Mesenchymal stem cell (in vitro differentiated cells and primary cell): ENCODE measurements around the gene BAHCC1.

Experiments
- DNase-seq: peaks from one replicate; pipeline ENCODE4 v3.0.0-alpha.2; 2013
- H2AFZ ChIP-seq: one replicate; pipeline ENCODE4 v1.6.1; 2013; ENCODE audit warnings: low read depth, mild to moderate bottlenecking, control low read depth, inconsistent platforms, low read length, moderate library complexity
- H2AK5ac ChIP-seq: 2 replicates; pipeline ENCODE4 v1.6.1; 2013; ENCODE audit warnings: low read length, moderate library complexity, mild to moderate bottlenecking, inconsistent platforms; ENCODE audit not compliant: severe bottlenecking
- H2BK120ac ChIP-seq: one replicate; pipeline ENCODE4 v1.6.1; 2013; ENCODE audit warnings: low read depth, mild to moderate bottlenecking, inconsistent platforms, low read length, moderate library complexity
- H2BK12ac ChIP-seq, 2 experiments: one replicate each; pipeline ENCODE4 v1.6.1; 2013; ENCODE audit warnings: inconsistent platforms in 2 of 2, low read length in 2 of 2, mild to moderate bottlenecking in 2 of 2, moderate library complexity in 2 of 2, control low read depth in 1 of 2
- H2BK15ac ChIP-seq: one replicate; pipeline ENCODE4 v1.6.1; 2013; ENCODE audit warnings: mild to moderate bottlenecking, low read depth, inconsistent platforms; ENCODE audit not compliant: poor library complexity, severe bottlenecking
- H2BK5ac ChIP-seq: 2 replicates; pipeline ENCODE4 v1.6.1; 2013; ENCODE audit warnings: low read depth, mild to moderate bottlenecking, low read length, control low read depth, inconsistent platforms; ENCODE audit not compliant: poor library complexity, severe bottlenecking
- H3K14ac ChIP-seq, 2 experiments: one replicate each; pipeline ENCODE4 v1.6.1; 2013; ENCODE audit warnings: inconsistent platforms in 2 of 2, low read length in 2 of 2, control low read depth in 1 of 2, mild to moderate bottlenecking in 1 of 2, moderate library complexity in 1 of 2
- H3K18ac ChIP-seq, 2 experiments: one replicate each; pipeline ENCODE4 v1.6.1; 2013; ENCODE audit warnings: inconsistent platforms in 2 of 2, low read length in 2 of 2, control low read depth in 1 of 2, low read depth in 1 of 2, mild to moderate bottlenecking in 1 of 2
- H3K23ac ChIP-seq, 2 experiments: one replicate each; pipeline ENCODE4 v1.6.1; 2013; ENCODE audit warnings: inconsistent platforms in 2 of 2, low read length in 2 of 2, mild to moderate bottlenecking in 2 of 2, moderate library complexity in 2 of 2, control low read depth in 1 of 2
- H3K27ac ChIP-seq: 2 replicates; pipeline ENCODE4 v1.5.1; 2013; ENCODE audit warnings: mild to moderate bottlenecking, moderate library complexity, low read length, control low read depth, inconsistent platforms; ENCODE audit not compliant: poor library complexity, severe bottlenecking
- H3K27me3 ChIP-seq, 2 experiments: 2 replicates each; pipeline versions ENCODE4 v1.6.1 to v1.7.0; 2013; ENCODE audit warnings: low read length in 2 of 2, mild to moderate bottlenecking in 2 of 2, moderate library complexity in 2 of 2, control low read depth in 1 of 2, inconsistent platforms in 1 of 2; ENCODE audit not compliant: control insufficient read depth in 1 of 2, insufficient read depth in 1 of 2
- H3K36me3 ChIP-seq, 2 experiments: 2 replicates each; pipeline versions ENCODE4 v1.6.1 to v1.7.0; 2013; ENCODE audit warnings: low read length in 2 of 2, control low read depth in 1 of 2, inconsistent platforms in 1 of 2, low read depth in 1 of 2, mild to moderate bottlenecking in 1 of 2; ENCODE audit not compliant: insufficient read depth in 2 of 2, control insufficient read depth in 1 of 2
- H3K4ac ChIP-seq, 2 experiments: one replicate each; pipeline ENCODE4 v1.6.1; 2013; ENCODE audit warnings: inconsistent platforms in 2 of 2, low read length in 2 of 2, mild to moderate bottlenecking in 2 of 2, moderate library complexity in 2 of 2, control low read depth in 1 of 2, low read depth in 1 of 2
- H3K4me1 ChIP-seq: 2 replicates; pipeline ENCODE4 v1.6.1; 2013; ENCODE audit warnings: low read depth, low read length, control low read depth; ENCODE audit not compliant: control insufficient read depth, insufficient read depth
- H3K4me2 ChIP-seq: 2 replicates; pipeline ENCODE4 v1.6.1; 2013; ENCODE audit warnings: low read length, mild to moderate bottlenecking, inconsistent platforms; ENCODE audit not compliant: poor library complexity, severe bottlenecking
- H3K4me3 ChIP-seq, 2 experiments: 2 replicates each; pipeline versions ENCODE4 v1.5.1 to v1.7.0; 2013; ENCODE audit warnings: low read length in 2 of 2, mild to moderate bottlenecking in 2 of 2, control low read depth in 1 of 2, low read depth in 1 of 2; ENCODE audit not compliant: insufficient read depth in 1 of 2
- H3K79me1 ChIP-seq: replicated peaks from 2 replicates; pipeline ENCODE4 v1.6.1; 2013; ENCODE audit warnings: mild to moderate bottlenecking, control low read depth, low read length, inconsistent platforms; ENCODE audit not compliant: poor library complexity, severe bottlenecking
- H3K9ac ChIP-seq: 2 replicates; pipeline ENCODE4 v1.7.0; 2013; ENCODE audit warnings: mild to moderate bottlenecking, low read length, moderate library complexity
- H3K9me3 ChIP-seq: 2 replicates; pipeline ENCODE4 v1.7.0; 2013; ENCODE audit warnings: mild to moderate bottlenecking, low read length; ENCODE audit not compliant: control insufficient read depth
- H4K8ac ChIP-seq: one replicate; pipeline ENCODE4 v1.6.1; 2013; ENCODE audit warnings: inconsistent platforms, mild to moderate bottlenecking, low read length, moderate library complexity
- H4K91ac ChIP-seq: one replicate; pipeline ENCODE4 v1.6.1; 2013; ENCODE audit warnings: mild to moderate bottlenecking, low read length, inconsistent platforms
- WGBS: methylation state at CpG from one replicate; pipeline ENCODE4 v1.1.7; 2013; ENCODE audit warnings: mixed read lengths; 5-methylcytosine and 5-hydroxymethylcytosine counted together

The BAHCC1 gene

DNA sequence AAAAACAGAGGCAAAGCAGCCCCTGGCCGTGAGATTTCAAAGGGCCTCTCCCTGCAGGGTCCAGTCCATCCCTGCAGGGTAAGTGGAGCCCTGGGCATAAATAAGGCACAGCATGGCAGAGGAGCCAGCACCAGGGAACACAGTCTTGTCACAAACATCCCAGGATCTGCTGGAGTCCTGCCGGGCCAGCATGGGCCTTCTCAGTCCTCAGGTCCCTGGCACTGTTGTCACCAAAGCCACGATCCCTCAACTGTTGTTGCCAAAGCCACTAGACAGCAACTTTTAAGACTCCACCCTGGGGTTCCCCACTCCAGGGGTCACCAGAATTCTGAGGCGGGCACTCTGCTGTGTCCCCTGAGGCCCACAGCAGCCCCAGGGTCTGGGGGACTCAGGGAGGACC, 47.8 kb upstream of the BAHCC1 start:
- Histone ChIP-seq H2BK5ac (no peak overlapping the region), H3K79me1 (peaks cover 5% of the 10 kb centered on the region), H3K18ac (no peak overlapping the region), H3K27ac (no peak overlapping the region), H3K36me3 (peaks cover 0 to 8% of the 10 kb centered on the region in 2 experiments), H4K8ac (no peak overlapping the region), H3K4me2 (no peak overlapping the region), H3K4ac (no peak overlapping the region), H3K14ac (no peak overlapping the region), H3K4me3 (no peak overlapping the region), H4K91ac (no peak overlapping the region), H2BK15ac (peak overlapping the region; percentile 70), H3K23ac (peak overlapping the region in 1 of 2 experiments; percentile 66), H2BK12ac (peak overlapping the region; percentile 7 to 52), H3K27me3 (peaks cover 0 to 8% of the 10 kb centered on the region in 2 experiments), H2AK5ac (no peak overlapping the region), H2AFZ (no peak overlapping the region), H3K9me3 (no peaks in the 10 kb centered on the region), H3K9ac (peak overlapping the region; percentile 92), H3K4me1 (peaks cover 18% of the 10 kb centered on the region), H2BK120ac (no peak overlapping the region)
- WGBS: 65% methylated on average over 4 of the region's 4 CpGs
- DNase-seq: no peak

DNA sequence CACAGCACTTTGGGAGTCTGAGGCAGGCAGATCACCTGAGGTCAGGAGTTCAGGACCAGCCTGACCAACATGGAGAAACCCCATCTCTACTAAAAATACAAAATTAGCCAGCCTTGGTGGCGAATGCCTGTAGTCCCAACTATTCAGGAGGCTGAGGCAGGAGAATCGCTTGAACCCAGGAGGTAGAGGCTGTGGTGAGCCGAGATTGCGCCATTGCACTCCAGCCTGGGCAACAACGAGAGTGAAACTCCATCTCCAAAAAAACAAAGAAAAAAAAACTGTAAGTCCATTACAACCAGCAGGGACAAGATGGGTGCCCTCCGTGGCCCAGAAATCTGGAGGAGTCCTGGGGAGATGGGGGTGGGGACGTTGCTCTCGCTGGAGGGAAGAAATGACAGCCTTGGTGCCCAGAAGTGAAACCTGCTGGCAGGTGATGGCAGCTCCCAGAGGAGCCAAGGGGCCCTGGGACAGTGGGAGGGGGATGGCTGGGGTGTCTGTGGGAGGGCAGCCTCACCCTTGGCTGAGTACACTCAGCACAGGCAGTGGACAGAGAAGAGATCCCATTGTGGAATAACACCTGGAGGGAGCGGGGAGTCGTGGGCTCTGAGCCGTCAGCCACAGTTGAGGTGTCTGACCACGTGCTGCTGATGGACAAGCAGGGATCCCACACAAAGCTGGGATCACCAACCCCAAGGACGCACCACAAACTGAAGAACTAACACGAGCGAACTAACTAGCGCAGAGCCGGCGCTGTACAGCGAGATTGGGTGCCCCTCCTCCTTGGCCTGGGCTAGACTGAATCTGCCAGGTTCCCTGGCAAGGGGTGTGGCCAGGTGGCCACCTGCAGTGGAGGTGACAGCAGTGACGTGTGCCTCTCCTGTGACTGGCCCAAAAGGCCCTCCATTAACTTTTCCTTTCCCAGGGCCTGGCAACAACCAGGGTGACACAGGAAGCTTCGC, 46.9 kb upstream of the BAHCC1 start:
- no peak overlapping the region for H3K14ac ChIP-seq
- no peak overlapping the region for H2BK120ac ChIP-seq
- H3K23ac ChIP-seq: peak overlapping the region in 1 of 2 experiments; percentile 14
- H3K18ac ChIP-seq: no peak overlapping the region
- H3K4ac ChIP-seq: no peak overlapping the region
- H3K27me3 ChIP-seq: peaks cover 0 to 8% of the 10 kb centered on the region in 2 experiments
- H3K4me1 ChIP-seq: peaks cover 17% of the 10 kb centered on the region
- no peak for DNase-seq
- peaks cover 5% of the 10 kb centered on the region for H3K79me1 ChIP-seq
- no peak overlapping the region for H2BK12ac ChIP-seq
- no peak overlapping the region for H4K8ac ChIP-seq
- H2AK5ac ChIP-seq: no peak overlapping the region
- no peak overlapping the region for H3K27ac ChIP-seq
- H3K36me3 ChIP-seq: peaks cover 0 to 3% of the 10 kb centered on the region in 2 experiments
- no peak overlapping the region for H2BK15ac ChIP-seq
- no peak overlapping the region for H3K4me3 ChIP-seq
- no peak overlapping the region for H3K4me2 ChIP-seq
- 96% methylated on average over 19 of the region's 21 CpGs for WGBS
- H3K9me3 ChIP-seq: no peaks in the 10 kb centered on the region
- H3K9ac ChIP-seq: no peak overlapping the region
- H2BK5ac ChIP-seq: no peak overlapping the region
- H4K91ac ChIP-seq: no peak overlapping the region
- H2AFZ ChIP-seq: no peak overlapping the region

DNA sequence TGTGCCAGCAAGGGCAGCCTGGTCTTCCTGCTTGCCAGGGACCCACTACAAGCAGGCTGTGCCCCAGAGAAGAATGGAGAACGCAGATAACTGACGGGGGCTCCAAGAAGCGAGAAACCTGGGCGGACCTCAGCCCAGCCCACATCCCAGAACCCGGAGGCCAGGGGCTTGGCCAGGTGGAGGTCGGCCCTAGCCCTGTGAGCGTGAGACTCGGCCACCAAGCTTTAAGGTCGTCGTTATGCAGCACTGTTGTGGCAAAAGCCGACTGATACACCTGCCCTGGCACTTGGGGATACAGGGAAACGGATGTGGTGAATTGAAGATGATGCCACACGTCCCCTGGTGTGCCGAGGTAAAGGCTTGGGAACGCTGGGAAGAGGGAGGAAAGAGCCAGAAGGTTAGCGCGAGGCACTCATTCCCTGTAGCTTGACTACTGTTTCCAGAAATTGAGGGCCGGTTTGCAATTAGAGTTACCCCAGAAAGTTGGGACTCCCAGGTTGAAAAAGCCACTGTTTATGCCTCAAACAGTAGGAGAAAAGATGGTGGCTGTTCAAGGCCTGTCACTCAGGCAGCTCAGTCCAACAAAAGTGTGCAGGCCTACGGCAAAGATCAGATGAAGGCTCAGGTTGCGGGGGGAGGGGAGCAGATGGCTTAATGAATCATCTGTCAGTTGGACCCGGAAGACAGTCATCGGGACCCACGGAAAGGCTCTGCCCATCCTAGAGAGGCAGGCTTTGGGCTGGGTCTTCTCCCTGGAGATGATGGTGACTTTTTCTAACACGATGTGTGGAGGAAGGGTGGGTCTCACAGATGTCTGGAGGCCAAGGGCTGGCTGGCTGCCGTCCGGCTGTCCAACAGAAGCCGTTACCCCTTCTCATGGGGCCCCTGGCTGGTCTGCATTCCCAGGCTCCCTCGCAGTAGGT, 45.6 kb upstream of the BAHCC1 start:
- WGBS: 75% methylated on average over 28 of the region's 28 CpGs
- Histone ChIP-seq H3K4me2 (no peak overlapping the region), H2BK120ac (peak overlapping the region; percentile 58)

More for the DNA sequence above, 45.6 kb upstream of the BAHCC1 start:
- Histone ChIP-seq H3K36me3 (peaks cover 0 to 3% of the 10 kb centered on the region in 2 experiments), H3K79me1 (peaks cover 5% of the 10 kb centered on the region), H2BK12ac (peak overlapping the region; percentile 82 to 83), H2AK5ac (peak overlapping the region; percentile 21), H3K9ac (no peak overlapping the region), H2BK5ac (no peak overlapping the region), H3K27ac (no peak overlapping the region), H4K91ac (peak overlapping the region; percentile 80), H2AFZ (peak overlapping the region; percentile 58), H2BK15ac (peak overlapping the region; percentile 93), H3K4me1 (peaks cover 17% of the 10 kb centered on the region), H3K14ac (no peak overlapping the region), H4K8ac (peak overlapping the region; percentile 88), H3K23ac (peak overlapping the region in 1 of 2 experiments; percentile 72), H3K9me3 (no peaks in the 10 kb centered on the region), H3K27me3 (peaks cover 0 to 8% of the 10 kb centered on the region in 2 experiments), H3K18ac (peak overlapping the region; percentile 37 to 81), H3K4me3 (no peak overlapping the region), H3K4ac (peak overlapping the region; percentile 61 to 71)
- no peak for DNase-seq
